KG1 (cell line): ENCODE results near the gene IGFN1.
A peak's percentile ranks its signal among the peaks of the same experiment; 100 is the strongest.
"Not testable (repeated sequence)": the region's sequence is repeated elsewhere in the genome, so short reads cannot be mapped to it uniquely, and the experiment has no call there.

Experiments
- DNase-seq: peaks from one replicate; lab custom pipeline; 2025; lab: John Stamatoyannopoulos, UW

IGFN1 gene

DNA sequence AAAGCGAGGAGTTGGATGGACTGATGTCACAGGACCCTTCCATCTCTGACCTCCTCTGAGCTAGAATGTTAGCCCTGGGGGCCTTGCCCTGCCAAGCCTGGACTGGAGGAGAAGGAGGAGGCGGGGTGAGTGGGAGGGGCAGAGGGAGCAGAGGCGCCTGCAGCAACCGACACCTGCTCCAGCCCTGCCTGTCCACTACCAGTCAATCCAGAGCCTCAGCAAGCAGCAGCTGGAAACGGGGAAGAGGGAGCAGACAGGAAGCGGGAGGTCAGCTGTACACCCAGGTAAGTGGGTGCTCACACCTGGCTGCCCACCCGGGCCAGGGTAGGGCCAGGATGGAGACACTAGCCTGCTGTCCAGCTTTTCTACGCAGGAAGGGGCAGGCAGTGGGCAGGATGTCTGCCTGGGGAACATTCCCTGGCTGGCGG lies at the start of gene IGFN1:
Gene IGFN1, plus strand, starts transcription at position 201 of the 428 bp plus-strand sequence. CDS start 2,470 bp downstream, outside the sequence.
- no peak for DNase-seq

DNA sequence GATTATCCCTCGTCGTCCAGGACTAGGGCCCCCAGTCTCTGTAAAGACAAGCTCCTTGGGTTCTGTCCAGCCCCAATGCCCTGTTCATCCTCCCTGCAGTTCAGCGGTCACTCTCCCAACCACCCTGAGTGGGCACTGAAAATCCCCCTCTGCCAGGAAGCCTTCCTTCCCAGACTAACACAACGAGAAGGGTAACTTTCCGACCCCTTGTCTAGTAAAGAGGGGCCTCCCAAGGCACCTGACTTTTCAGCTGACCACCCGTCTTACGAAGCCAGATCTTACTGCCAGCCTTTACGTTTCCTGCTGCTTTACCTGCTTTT lies 49.7 kb upstream of the IGFN1 start:
- no peak for DNase-seq

DNA sequence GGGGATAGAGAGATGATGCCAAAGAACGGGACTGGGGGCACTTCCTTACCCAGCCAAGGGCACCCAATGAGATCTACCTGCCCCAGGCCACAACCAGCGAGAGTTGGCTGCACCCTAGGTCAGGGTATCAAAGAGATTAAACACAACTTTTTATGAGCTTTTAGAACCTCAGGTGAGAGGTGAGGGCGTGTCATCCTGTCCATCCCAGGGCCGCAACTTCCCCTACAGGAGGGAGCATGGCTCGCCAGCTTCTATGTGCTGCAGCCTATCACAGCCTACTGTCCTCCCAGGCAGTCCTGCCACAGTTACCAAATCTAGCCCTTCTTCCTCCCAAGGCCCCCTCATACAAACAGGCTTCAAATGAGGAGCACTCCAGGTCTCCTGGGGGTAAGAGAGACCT lies 49.2 kb upstream of the IGFN1 start:
- no peak for DNase-seq

DNA sequence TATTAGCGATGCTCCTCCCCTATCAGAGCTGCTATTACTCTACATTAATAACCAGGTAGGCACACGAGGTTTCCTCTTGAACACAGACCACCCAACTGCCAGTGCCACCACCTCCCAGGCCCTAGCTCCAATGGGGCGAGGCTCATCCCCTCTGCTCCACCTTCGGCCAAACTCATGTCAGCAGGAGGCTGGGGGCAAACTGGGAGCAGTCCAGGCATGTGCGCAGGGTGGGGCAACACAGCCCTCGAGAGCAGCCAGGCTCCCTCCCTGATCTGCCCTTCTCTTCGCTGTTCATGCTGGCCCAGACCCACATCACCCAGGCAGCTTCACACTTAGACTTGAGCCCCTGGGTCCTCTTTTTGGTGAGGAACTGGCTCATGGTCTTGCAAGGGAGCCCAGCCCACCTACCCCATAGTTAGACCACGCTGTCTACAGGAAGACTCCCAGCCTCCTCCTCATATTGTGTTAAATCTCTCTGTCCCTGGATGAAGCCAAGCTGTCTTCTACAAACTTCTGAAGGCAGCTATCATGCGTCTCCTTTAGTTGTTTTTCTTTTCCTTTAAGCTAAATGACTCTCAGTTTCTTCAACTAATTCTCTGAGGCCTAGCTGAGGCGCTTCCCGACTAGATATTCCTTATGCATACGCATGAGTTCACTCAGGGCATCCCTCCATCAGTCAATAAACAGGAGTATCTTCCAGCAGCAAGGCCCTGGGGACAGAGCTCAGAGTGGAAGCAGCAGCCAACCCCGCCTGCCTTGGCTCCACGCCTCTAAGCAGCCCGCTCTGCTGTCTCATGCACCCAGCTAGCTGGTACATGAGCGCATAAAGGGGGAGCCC lies 48.4 kb upstream of the IGFN1 start:
- DNase-seq, result no peak

DNA sequence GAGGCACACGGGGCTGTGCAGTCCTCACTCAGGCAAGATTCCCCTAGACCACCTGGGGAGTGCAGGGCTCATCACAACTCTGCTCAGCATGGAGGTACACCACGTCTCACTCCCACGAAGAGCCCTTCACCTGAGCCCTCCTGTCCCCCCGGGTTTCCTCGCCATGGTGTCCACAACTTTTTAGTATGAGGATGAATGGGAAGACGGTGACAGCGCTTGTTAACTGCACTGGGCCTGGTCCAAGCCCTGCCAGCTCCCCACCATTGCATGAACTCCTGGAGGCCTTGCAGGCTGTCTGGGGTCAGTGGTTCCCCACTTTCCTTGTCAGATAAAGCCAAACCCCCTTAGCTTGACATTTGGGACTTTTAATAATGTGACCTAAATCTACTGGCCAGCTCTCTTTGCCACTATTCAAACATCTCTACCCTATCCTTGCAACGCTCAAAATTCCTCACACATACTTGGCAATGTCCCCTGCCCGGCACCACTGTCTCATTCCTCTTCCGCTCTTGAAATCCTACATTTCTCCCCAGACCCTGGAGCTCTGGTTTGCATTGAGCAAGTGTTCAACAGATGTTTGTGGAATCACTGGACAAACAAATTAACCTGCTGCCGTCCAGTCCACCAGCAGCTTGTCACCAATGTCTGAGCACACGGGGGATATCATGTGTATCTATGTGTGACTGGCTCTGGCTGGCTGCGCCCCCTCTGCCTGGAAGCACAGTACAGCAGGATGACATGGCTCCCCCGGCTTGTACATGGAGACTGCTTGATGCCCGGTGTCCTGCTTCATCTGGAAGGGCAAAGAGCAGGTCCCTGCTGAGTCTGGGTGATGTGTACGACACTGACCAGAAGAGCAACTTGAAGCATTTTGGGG lies 47.5 kb upstream of the IGFN1 start:
- no peak for DNase-seq

DNA sequence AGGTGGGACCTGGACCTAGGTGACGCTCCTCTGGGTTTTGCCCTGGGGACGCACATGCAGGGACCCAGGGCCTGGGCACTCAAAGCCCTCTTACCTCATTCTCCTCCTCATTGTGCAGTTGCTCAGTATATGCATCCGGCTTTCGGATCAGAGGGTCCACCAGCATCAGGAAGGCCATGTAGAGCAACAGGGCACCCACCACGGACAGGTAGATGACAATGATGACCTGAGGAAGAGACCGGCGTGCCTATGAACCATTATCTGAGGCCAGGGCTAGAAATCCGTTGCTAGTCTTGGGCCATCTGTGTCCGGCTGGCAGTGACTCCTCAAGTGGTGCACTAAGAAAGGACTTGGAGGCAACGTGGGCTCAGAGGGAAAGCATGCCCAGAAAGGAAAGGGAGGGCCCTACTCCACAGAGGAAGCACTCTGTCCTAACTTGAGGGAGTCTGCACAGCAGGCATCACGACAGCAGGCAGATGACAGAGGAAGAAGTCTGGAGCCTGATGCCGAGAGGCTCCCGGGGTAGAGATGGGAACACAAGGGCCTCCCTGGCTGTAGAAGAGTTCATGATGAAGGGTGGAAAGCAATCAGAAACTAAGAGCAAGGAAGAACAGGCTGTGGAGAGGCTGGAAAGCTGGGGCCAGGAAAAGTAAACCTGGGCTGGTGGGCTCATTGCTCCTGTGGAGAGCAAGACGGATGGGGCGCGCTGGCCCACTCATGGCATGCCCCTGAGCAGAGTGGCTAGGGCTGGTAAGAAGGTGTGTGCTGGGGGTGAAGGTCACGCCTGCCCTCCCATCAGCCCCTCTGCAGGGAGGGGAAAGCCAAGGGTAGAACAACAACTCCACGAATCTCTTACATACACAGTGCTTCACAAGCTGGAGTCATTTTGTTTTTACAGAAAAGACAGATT lies 46.6 kb upstream of the IGFN1 start:
- DNase-seq, result no peak

DNA sequence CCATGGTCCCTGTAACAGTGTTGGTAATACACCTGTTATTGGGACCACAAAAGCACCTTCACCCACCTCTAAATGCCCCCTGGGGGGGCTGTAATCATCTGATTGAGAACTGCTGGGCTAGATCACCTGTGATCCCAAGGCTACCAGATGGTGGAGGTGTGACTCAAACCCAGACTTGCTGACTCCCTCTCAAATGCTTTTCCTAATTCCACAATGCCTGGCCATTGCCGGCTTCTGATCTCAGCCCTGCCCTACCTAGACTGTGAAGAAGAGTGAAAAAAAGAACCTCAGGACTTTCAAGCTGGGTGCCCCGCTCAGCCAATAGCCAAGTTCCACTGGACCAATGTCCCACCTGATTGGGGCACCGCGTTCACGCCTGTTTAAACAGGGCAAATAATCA lies 45.9 kb upstream of the IGFN1 start:
- DNase-seq, result no peak

DNA sequence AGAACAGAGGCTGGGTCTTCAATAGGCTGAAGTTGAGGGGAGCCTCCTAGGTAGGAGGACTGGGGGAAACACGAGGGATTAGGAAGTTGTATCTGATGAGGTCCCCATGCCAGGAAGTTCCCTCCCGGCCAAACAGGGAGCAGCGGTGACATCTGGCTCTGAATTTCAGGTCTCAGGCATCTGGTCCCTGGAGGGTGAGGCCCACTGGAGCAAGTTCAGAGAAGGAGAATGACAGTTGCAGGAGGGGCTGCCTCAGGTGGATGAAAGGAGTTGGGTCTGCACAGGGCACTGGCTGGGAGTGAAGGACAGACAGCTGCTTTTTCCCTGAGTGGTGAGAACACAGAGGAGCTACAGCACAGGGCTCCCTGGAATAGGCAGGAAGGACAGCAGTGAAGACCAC lies 45.5 kb upstream of the IGFN1 start:
- DNase-seq, result no peak

DNA sequence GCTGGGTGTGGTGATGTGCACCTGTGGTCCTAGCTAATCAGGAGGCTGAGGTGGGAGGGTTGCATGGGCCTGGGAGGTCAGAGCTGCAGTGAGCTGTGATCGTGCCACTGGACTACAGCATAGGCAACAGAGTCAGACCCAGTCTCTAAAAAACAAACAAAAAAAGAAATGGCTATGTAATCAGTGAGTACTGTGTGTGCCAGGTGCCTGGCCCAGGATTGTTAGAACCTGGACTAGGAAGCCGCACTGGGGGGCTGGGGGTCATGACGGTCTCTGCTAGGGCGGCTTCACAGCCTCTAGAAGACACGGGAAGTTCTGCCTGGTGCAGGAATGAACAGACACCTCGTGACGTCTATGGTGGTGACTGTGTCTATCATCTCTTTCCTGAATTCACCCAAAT lies 44.8 kb upstream of the IGFN1 start:
- no peak for DNase-seq

DNA sequence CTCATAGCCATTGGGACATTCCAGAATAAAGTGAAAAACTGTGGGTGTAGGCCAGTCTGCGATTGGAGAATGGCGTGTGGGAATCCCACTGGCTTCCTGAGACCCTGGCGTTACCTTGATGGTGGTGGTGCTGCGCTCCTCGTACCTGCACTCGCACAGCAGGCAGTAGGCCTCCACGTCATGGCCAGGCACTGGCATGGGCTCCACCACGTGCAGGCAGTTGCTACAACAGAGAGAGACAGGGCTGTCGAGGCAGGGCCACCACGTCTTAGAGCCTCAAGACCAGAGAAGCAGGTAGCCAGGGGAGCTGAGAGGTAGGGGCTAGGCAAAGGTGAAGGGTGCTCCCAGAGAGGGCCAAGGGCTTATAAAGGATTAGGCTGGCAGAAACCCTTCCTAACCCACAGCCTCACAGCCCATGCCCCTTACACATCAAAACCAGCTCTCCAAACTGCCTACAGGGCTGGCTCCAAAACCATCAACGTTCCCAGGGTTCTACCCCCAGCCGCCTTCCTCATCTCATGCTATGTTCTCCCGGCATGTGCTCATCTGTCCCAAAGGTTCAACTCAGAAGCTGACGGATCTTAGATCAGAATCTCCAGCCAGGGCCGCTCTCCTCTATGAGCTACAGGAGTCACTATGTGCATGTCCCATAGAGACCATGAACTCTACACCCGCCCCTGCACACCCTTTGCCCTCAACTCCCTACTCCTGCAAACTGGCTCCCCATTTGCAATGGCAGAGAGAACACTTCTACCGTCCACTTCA lies 43.8 kb upstream of the IGFN1 start:
- DNase-seq, result no peak

DNA sequence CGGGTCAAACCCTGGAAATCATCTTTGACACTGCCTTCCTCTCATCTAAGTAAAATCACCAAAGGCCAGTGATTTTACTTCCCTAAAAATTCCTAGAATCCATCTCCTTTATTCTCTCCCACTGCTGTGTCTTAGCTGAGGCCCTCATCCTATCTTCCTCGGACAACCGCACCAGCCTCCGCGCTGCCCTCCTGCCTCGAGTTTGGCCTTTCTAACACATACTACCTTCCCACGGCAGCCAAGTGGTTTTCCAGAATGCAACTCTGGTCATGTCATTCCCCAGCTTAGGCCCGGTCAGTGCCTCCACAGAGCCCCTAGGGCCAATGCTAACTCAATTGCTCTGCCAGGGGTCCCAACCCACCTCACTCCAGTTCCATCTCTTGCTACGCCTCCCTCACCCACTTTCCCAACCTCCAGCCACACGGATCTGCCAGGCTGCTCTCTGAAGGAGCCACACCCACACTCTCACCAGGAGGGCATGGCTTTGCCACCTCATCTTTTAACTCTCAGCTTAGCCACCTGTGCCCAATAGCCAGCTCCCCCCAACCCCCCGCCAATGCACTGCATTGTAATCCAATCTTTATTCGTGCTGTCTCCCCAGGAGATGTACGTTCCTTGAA lies 43.1 kb upstream of the IGFN1 start:
- no peak for DNase-seq

DNA sequence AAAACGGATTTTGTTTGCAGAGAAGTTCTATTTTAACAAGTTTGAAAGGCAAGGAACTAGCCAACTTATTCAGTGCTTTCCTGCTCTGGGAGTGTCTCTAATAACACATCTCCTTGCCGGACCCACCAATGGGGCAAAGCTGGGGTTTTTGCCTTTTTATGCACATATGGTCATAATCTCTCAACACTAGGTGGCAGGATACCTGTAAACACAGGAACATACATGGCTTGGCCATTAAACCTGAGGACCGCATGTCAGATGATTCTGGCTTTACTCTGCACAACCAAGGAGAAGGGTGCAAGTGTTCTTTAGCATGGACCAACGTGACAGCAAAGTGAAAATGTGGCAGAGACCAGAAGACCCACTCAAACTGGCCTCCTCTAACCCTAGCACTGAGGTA lies 41.2 kb upstream of the IGFN1 start:
- no peak for DNase-seq

DNA sequence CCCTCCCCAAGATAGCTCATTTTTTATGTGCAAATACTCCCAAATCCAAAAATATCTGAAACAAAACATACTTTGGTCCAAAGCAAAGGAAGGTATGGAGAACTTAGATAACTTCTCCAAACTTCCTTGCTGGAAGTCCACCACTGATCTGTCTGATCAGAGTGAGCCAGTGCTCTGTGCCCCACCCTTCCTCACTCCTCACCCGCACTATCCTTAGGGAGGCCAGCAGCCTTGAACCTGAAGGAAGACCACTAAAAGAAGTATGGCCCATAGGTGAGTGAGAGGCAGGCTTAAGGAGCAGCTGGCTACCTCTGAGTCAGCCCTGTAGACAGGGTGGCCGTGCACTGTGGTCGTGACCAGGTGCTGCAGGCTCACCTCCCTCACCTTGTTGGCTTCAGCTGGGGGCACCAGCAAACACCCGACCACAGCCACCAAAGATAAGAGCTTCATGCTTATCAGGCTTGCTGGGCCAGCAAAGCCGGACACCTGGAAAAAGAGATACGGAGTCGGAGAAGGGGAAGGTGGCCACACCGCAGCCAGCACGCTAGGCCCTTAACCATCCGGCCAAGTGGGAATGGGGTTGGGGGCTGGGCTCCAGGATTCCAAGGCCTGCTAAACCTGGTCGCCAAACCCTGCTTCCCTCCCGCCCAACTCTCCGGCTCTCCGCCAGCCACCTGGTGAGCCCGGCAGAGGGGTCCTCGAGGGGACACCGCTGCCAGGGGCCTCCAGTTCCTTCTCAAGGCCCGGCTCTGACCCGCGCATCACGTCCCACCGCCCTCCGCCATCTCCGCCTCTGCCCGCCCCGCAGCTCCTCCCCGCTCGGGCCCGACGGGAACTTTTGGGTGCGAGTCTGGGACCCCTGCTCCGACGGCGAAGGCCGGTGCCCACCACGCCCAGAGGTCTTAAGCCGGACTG lies 36.9 kb upstream of the IGFN1 start:
- no peak for DNase-seq

DNA sequence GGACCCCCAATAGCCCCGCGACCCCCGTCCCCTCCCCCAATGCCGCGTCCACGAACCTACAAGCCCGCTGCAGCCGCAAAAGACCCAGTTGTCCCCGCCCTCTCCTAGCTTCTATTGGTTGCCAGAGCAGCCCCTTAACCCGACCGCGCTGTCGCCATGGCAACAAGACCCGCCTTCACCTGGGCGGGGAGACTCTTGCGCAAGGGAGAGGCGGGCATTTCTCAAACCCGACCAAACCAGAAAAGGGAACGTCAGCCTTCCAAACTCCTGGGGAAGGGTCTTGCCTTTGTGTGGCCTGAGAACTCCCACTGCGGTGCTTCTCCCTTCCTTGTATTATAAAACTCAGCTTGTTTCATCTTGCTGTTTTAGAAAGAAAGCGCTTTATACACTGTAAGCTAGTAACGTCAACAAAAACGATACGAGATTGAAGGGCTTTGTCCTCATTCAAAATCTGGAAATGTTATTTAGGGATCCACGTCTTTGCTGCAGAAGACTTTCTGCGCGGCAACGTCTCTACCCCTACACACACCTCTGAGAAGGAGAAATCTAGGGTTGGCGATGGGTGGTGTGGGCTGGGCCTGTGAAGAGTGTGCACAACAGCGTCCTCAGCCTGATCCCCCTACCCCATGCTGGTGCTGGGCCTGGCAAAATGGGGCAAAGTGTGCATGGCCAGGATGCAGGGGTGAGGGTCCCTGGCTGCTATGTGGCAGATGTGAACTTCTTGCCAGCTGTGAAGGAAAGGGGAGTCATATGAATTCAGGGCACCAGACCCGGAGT lies 36.0 kb upstream of the IGFN1 start, which contains the start of gene TMEM9:
Gene TMEM9, minus strand, starts transcription at position 86 of the 777 bp plus-strand sequence. CDS start 551 bp downstream, outside the sequence.
- DNase-seq, result peak; percentile 86

DNA sequence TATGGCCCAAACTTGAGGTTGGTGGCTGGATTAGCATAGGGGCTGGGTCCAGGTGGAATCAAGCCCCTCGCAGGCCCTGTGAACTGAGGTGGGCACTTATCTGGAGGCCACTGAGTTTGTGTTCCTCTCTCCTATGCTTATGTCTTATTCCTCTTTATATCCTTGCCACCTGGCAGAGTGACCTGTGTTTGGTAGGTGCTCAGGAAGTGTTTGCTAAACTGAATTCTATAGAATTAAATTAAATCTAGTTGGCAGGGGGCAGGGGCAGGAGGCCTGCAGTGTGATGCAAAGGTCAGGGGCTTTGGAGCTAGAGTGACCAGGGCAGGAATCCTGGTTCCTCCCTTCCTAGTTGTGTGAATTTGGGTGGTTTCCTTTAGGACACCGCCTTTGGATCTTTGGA lies 35.3 kb upstream of the IGFN1 start:
- DNase-seq, result no peak

DNA sequence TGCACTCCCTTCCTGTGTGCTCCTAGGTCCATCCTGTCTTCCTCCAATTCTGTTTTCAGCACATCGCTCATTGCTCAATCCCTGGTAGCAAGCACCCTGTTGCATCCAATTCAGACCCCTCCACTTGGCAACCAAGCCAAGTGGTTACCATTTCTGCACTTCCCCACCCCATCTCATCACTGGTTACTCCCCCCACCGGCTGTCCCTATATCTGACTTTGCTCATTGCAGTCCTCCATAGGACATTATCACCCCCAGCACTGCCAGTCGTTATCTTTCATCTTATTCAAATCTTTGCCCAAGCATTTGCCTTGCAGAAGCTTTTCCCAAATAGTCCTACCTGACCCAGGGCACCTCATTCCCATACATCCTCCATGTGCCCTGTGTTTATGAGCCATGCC lies 34.3 kb upstream of the IGFN1 start:
- no peak for DNase-seq

DNA sequence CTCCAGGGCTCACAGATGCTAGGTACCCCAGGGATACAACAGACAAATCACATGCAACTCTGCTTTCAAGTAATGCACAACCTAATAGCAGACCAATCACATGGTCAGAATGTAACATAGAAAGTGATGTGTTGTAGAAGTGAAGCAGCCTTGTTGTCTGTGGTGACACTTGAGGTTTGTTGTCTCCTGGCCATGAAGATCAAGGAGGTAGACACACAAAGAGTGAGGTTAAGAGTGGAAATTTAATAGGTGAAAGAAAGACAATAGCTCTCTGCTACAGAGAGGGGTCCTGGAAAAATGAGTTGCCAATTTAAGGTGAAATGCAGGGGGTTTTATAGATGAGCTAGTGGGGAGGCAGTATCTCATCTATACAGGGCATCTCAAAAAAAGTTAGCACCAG lies 33.8 kb upstream of the IGFN1 start:
- DNase-seq, result no peak

DNA sequence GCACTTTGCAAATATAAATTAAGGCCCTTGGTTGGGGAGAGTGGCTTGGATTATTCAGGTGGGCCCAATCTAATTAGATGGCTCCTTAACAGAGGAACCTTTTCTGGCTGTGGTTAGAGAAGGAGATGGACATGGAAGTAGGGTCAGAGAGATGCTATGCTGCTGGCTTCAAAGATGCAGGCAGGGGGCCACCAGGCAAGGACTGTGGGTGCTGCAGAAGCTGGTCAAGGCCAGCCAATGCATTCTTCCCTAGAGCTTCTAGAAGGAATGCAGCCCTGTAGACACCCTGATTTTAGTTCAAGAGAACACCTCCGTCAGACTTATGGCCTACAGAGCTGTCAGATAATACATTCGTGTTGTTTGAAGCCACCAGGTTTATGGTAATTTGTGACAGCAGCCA lies 32.7 kb upstream of the IGFN1 start:
- no peak for DNase-seq

DNA sequence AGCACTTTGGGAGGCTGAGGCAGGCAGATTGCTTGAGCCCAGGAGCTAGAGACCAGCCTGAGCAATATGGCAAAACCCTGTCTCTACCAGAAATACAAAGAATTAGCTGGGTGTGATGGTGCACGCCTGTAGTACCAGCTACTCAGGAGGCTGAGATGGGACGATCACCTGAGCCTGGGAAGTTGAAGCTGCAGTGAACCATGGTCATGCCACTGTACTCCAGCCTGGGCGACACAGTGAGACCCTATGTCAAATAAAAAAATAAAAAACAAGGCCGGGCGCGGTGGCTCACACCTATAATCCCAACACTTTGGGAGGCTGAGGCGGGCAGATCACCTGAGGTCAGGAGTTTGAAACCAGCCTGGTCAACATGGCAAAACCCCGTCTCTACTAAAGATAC lies 27.6 kb upstream of the IGFN1 start:
- DNase-seq, result not testable (repeated sequence)
